Endodermal cell (in vitro differentiated cells): ENCODE results near the gene AP5B1. TPM values are rescaled to one million over a fixed set of nuclear protein-coding genes. Genes with fewer than 3 reads are reported as not detected.

Experiments used
- DNase-seq: peaks from one replicate; pipeline ENCODE4 v3.0.0-alpha.2; 2017
- H3K27ac ChIP-seq: 2 replicates; pipeline ENCODE4 v1.5.1; 2013; ENCODE audit warnings: mild to moderate bottlenecking, low read depth, low read length, moderate library complexity
- H3K27me3 ChIP-seq: 2 replicates; pipeline ENCODE4 v1.6.1; 2013; ENCODE audit warnings: mild to moderate bottlenecking, low read length, moderate library complexity; ENCODE audit not compliant: insufficient read depth, control insufficient read depth, poor library complexity, severe bottlenecking
- H3K36me3 ChIP-seq: 2 replicates; pipeline ENCODE4 v1.7.0; 2013; ENCODE audit warnings: mild to moderate bottlenecking, low read length, moderate library complexity; ENCODE audit not compliant: control insufficient read depth, insufficient read depth
- H3K4me1 ChIP-seq: one replicate; pipeline ENCODE4 v1.7.0; 2013; ENCODE audit warnings: low read length; ENCODE audit not compliant: control insufficient read depth, insufficient read depth
- H3K4me3 ChIP-seq: 2 replicates; pipeline ENCODE4 v1.5.1; 2013; ENCODE audit warnings: mild to moderate bottlenecking, low read length, moderate library complexity
- H3K9ac ChIP-seq: 2 replicates; pipeline ENCODE4 v1.6.1; 2013; ENCODE audit warnings: mild to moderate bottlenecking, low read length, moderate library complexity; ENCODE audit not compliant: poor library complexity, severe bottlenecking; ENCODE audit errors: extremely low read depth
- H3K9me3 ChIP-seq: 2 replicates; pipeline ENCODE4 v1.6.1; 2013; ENCODE audit warnings: mild to moderate bottlenecking, low read length, moderate library complexity; ENCODE audit not compliant: control insufficient read depth
- H3K27ac Mint-ChIP-seq: 2 replicates; pipeline ENCODE4 v1.8.0; 2020; ENCODE audit warnings: mixed read lengths
- H3K27me3 Mint-ChIP-seq: 2 replicates; pipeline ENCODE4 v1.8.0; 2021; ENCODE audit warnings: mild to moderate bottlenecking, mixed read lengths; ENCODE audit not compliant: insufficient read depth
- H3K36me3 Mint-ChIP-seq: 2 replicates; pipeline ENCODE4 v1.8.0; 2020; ENCODE audit warnings: low read depth, mixed read lengths
- H3K4me1 Mint-ChIP-seq: 2 replicates; pipeline ENCODE4 v1.8.0; 2020; ENCODE audit warnings: mixed read lengths
- H3K4me3 Mint-ChIP-seq: 2 replicates; pipeline ENCODE4 v1.8.0; 2020; ENCODE audit warnings: mild to moderate bottlenecking, moderate library complexity, mixed read lengths
- H3K9me3 Mint-ChIP-seq: 2 replicates; pipeline ENCODE4 v1.8.0; 2020; ENCODE audit warnings: mild to moderate bottlenecking, mixed read lengths
- CTCF ChIP-seq: fragments of 200-600 bp; sonication (generic); conservative IDR thresholded peaks from 2 replicates; pipeline ENCODE4 v1.5.0; 2021; ENCODE audit warnings: antibody characterized with exemption, mild to moderate bottlenecking
- WGBS, 2 experiments: methylation state at CpG; one replicate each; pipeline versions ENCODE4 v1.1.5 to v1.1.7; 2013; ENCODE audit warnings: missing lambda C conversion rate in 2 of 2, mixed read lengths in 1 of 2; ENCODE audit not compliant: insufficient coverage in 1 of 2, insufficient read length in 1 of 2; 5-methylcytosine and 5-hydroxymethylcytosine counted together
- total RNA-seq, 2 donors: library from RNA; stranded (reverse); fragmentation: NEBNext Ultra II Directional in 1 of 2; extraction: Animal tissue kit (Norgen Biotek cat#: 25700) in 1 of 2; gene quantifications; 2 replicates in 1 of 2; 3 replicates in 1 of 2; pipeline ENCODE4 v1.2.1, GENCODE V29; 2021

The AP5B1 gene
- total RNA-seq, 2 donors from 2014 or later = 17.8 to 29.9 TPM

GRCh38 chr11:65803797-65804492 is 23.2 kb upstream of the AP5B1 start:
- WGBS, 2 experiments = 87 to 90% methylated on average over 15 to 21 of the region's 21 CpGs
- Histone ChIP-seq H3K36me3 (no peaks in the 10 kb centered on the region), H3K9ac (no peak overlapping the region), H3K9me3 (no peaks in the 10 kb centered on the region), H3K27me3 (peaks cover 8% of the 10 kb centered on the region), H3K4me1 (no peaks in the 10 kb centered on the region), H3K4me3 (no peak overlapping the region), H3K27ac (no peak overlapping the region)
- Mint-ChIP-seq H3K27ac (no peak overlapping the region), H3K9me3 (no peaks in the 10 kb centered on the region), H3K27me3 (peaks cover 23% of the 10 kb centered on the region), H3K4me1 (peaks cover 3% of the 10 kb centered on the region), H3K36me3 (no peaks in the 10 kb centered on the region), H3K4me3 (no peak overlapping the region)
- TF ChIP-seq CTCF = no peak
- no peak for DNase-seq

- no peaks in the 10 kb centered on the region for H3K36me3 ChIP-seq
- H3K27me3 ChIP-seq = no peaks in the 10 kb centered on the region
- no peak overlapping the region for H3K4me3 ChIP-seq
- WGBS, 2 experiments = 73 to 84% methylated on average over 3 to 9 of the region's 9 CpGs
- no peak overlapping the region for H3K27ac ChIP-seq
- Mint-ChIP-seq H3K36me3 (no peaks in the 10 kb centered on the region), H3K27ac (no peak overlapping the region), H3K4me3 (no peak overlapping the region), H3K27me3 (peaks cover 14% of the 10 kb centered on the region), H3K9me3 (no peaks in the 10 kb centered on the region), H3K4me1 (peaks cover 4% of the 10 kb centered on the region)
- H3K9ac ChIP-seq = no peak overlapping the region
- H3K4me1 ChIP-seq = no peaks in the 10 kb centered on the region
- H3K9me3 ChIP-seq = no peaks in the 10 kb centered on the region
- DNase-seq = no peak
- no peak for TF ChIP-seq CTCF
These were observed 22.1 kb upstream of the AP5B1 start for GRCh38 chr11:65802841-65803240.

- H3K4me3 Mint-ChIP-seq = no peak overlapping the region
- H3K27ac Mint-ChIP-seq = no peak overlapping the region
- no peak for TF ChIP-seq CTCF
- no peaks in the 10 kb centered on the region for H3K36me3 Mint-ChIP-seq
- no peak for DNase-seq
- Histone ChIP-seq H3K9me3 (no peaks in the 10 kb centered on the region), H3K9ac (no peak overlapping the region), H3K4me1 (peaks cover 4% of the 10 kb centered on the region), H3K27ac (no peak overlapping the region), H3K4me3 (no peak overlapping the region), H3K36me3 (no peaks in the 10 kb centered on the region), H3K27me3 (no peaks in the 10 kb centered on the region)
- H3K4me1 Mint-ChIP-seq = peaks cover 15% of the 10 kb centered on the region
- H3K9me3 Mint-ChIP-seq = no peaks in the 10 kb centered on the region
- peaks cover 12% of the 10 kb centered on the region for H3K27me3 Mint-ChIP-seq
- WGBS, 2 experiments = 88 to 91% methylated on average over 12 to 18 of the region's 18 CpGs
These were observed 20.6 kb upstream of the AP5B1 start for GRCh38 chr11:65801153-65801987.
